Measurements from ENCODE around the gene PODXL. TPM values are rescaled to one million over a fixed set of nuclear protein-coding genes. Genes with fewer than 3 reads are reported as not detected.
A peak's percentile ranks its signal among the peaks of the same experiment; 100 is the strongest.
"Not testable (repeated sequence)": the region's sequence is repeated elsewhere in the genome, so short reads cannot be mapped to it uniquely, and the experiment has no call there.

PODXL gene
- total RNA-seq, 4 donors from 2014 or later: 24.5 to 40.3 (median 31.3) TPM

DNA sequence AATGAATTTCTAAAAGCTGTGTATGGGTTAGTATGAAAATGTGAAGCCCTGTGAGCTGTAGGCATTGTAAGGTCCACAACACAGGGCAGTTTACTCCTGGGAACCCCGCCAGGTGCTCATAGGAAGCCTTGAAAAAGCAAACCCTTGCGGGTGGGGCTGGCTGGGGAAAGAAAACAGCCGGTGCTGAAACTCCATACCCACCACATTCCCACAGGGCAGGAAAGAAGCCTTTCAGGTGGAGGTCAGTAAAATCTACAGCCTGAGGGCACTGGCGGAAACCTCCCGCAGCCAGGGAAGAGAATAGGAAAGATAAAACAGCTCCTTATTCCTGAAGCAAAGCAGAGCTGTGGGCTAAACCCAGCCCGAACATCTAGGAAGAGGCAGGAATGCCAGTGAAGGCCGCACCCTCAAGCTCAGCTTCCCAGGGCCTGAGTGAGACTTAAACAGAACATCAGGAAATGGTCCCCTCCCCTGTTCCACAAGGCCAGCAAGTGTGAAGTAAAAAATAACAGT is 34.7 kb downstream of the PODXL start:
- WGBS: 52% methylated on average over 7 of the region's 7 CpGs
- Histone ChIP-seq H3K27me3 (no peaks in the 10 kb centered on the region), H3K4me1 (peaks cover 14 to 44% (median 24%) of the 10 kb centered on the region in 4 donors), H3K27ac (replicated peaks in 1 of 4) (peak overlapping the region; percentile 31 to 60 (median 48)), H3K36me3 (no peaks in the 10 kb centered on the region), H3K4me3 (no peak overlapping the region), H3K9me3 (no peaks in the 10 kb centered on the region)
- TF ChIP-seq EP300 (IDR thresholded peaks at IDR 0.05) (no peak), POLR2AphosphoS5 (IDR thresholded peaks at IDR 0.05) (peak in 1 of 2 donors; percentile 7), POLR2A (IDR thresholded peaks at IDR 0.05; ENCODE audit: low read depth) (no peak)
- TF ChIP-seq, protein P1, sequence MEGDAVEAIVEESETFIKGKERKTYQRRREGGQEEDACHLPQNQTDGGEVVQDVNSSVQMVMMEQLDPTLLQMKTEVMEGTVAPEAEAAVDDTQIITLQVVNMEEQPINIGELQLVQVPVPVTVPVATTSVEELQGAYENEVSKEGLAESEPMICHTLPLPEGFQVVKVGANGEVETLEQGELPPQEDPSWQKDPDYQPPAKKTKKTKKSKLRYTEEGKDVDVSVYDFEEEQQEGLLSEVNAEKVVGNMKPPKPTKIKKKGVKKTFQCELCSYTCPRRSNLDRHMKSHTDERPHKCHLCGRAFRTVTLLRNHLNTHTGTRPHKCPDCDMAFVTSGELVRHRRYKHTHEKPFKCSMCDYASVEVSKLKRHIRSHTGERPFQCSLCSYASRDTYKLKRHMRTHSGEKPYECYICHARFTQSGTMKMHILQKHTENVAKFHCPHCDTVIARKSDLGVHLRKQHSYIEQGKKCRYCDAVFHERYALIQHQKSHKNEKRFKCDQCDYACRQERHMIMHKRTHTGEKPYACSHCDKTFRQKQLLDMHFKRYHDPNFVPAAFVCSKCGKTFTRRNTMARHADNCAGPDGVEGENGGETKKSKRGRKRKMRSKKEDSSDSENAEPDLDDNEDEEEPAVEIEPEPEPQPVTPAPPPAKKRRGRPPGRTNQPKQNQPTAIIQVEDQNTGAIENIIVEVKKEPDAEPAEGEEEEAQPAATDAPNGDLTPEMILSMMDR (IDR thresholded peaks at IDR 0.05): no peak
- DNase-seq (ENCODE audit: extremely low spot score): no peak
- intact Hi-C loops (cut with DNase I): no loop called here

DNA sequence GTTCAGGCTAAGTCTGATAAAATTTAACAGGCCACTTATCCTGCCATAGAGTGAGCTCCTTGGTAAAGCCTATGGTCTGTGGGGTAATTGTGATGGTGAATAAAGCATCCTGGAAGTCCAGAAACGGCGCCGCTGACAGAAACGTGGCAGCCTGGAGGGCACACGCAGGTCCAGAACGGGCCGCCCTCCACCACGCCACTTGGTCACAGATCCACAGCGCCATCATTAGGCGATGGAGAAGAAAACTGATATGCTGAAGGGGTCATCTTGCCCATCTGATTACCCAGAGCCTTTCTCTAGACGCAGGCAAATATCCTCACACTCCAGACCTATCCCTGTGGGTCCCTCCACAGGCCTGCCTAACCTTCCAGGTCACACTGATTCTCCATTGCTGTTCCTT is 37.8 kb downstream of the PODXL start:
- H3K27me3 ChIP-seq: no peaks in the 10 kb centered on the region
- H3K36me3 ChIP-seq: no peaks in the 10 kb centered on the region
- no peak for DNase-seq (ENCODE audit: extremely low spot score)
- H3K9me3 ChIP-seq: no peaks in the 10 kb centered on the region
- intact Hi-C loops (cut with DNase I): no loop called here
- H3K4me3 ChIP-seq: no peak overlapping the region
- peaks cover 18 to 51% (median 27%) of the 10 kb centered on the region in 4 donors for H3K4me1 ChIP-seq
- WGBS: 91% methylated on average over 11 of the region's 11 CpGs
- no peak for TF ChIP-seq EP300 (IDR thresholded peaks at IDR 0.05)
- TF ChIP-seq, protein P1 (IDR thresholded peaks at IDR 0.05): no peak
- no peak for TF ChIP-seq POLR2A (IDR thresholded peaks at IDR 0.05; ENCODE audit: low read depth)
- TF ChIP-seq POLR2AphosphoS5 (IDR thresholded peaks at IDR 0.05): no peak
- H3K27ac ChIP-seq (replicated peaks in 1 of 4): peak overlapping the region in 2 of 4 donors; percentile 7 to 26

DNA sequence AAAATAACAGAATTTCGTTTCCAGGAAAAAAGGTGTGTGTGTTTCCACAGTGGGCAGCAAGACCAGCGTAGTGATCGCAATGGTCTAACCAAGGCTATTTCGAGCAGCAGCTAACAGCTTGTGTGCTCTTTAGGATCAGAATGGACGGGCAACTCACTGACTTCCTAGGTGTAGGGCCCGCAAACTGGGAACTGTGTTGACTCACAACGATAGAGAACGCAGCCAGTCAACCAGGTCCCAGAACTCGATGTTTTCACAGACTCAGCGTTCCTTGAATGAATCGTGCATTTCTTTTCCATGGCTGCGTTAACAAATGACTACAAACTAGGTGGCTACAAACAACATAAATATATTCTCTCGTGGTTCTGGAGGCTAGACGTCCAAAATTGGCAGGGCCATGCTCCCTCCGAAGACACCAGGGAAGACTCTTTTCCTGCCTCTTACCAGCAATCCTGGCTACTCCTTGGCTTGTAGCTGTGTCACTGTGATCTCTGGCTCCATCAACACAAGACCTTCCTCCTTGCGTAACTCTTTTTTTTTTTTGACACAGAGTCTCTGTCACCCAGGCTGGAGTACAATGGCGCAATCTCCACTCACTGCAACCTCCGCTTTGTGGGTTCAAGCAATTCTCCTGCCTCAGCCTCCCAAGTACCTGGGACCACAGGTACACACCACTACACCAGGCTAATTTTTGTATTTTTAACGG is 39.1 kb downstream of the PODXL start:
- Histone ChIP-seq H3K4me1 (peaks cover 23 to 55% (median 29%) of the 10 kb centered on the region in 4 donors), H3K4me3 (no peak overlapping the region), H3K9me3 (no peaks in the 10 kb centered on the region), H3K27ac (replicated peaks in 1 of 4) (no peak overlapping the region), H3K36me3 (no peaks in the 10 kb centered on the region), H3K27me3 (no peaks in the 10 kb centered on the region)
- intact Hi-C loops (cut with DNase I): no loop called here
- WGBS: 88% methylated on average over 19 of the region's 19 CpGs
- DNase-seq (ENCODE audit: extremely low spot score): no peak
- TF ChIP-seq POLR2AphosphoS5 (IDR thresholded peaks at IDR 0.05) (no peak), EP300 (IDR thresholded peaks at IDR 0.05) (no peak), POLR2A (IDR thresholded peaks at IDR 0.05; ENCODE audit: low read depth) (no peak)
- TF ChIP-seq, protein P1 (IDR thresholded peaks at IDR 0.05): no peak

DNA sequence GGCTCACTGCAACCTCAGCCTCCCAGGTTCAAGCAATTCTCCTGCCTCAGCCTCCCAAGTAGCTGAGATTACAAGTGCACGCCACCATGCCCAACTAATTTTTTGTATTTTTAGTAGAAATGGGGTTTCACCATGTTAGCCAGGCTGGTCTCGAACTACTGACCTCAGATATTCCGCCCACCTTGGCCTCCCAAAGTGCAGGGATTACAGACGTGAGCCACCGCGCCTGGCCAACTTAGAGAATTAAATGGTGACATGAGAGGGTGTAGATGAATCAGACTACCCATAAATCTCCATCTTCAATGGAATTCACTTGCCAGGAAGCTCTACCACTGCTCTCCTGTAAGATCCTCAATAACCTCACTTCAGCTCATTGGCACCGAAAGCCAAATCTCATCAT is 41.0 kb downstream of the PODXL start:
- intact Hi-C loops (cut with DNase I); DNase-seq (ENCODE audit: extremely low spot score): not testable (repeated sequence)
- WGBS: 91% methylated on average over 7 of the region's 7 CpGs

DNA sequence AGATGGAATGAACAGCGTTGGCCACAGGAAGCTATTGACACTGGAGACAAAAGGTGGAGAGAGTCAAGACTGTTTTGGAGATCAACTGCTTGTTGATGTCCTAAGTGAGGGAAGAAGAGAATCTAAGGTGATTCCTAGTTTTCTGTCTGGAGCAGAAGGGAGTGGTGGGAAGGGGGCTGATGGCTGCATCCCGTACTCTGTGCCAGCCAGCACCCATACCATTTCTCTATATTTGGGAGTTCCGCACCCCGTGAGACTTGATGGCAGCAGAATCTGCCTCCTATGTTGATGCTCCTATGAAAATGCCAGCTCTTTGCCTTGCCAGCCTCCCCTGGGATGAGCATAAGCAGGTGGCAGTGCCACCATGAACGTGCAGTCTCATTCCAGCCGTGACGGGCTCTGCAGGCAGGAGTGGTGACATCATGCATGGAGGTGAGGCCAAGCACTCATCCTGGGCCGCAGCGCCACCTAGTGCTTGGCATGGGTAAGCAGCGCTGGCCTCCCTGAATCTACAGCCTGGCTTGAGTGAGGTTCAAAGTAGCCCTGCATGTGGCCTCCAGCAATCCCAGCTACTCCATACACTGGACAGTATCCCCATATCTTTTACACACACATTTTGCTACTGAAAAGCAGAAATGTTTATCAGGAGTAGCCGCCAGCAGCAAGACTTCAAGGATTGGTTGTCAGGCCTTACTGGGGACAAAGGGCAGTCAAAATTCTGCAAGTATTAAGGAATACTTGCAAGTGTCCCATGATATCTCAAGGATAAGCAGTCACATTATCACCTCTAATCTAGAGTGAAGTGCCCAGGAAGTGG is 43.0 kb downstream of the PODXL start:
- H3K4me3 ChIP-seq: no peak overlapping the region
- 33% methylated on average over 10 of the region's 11 CpGs for WGBS
- H3K27me3 ChIP-seq: no peaks in the 10 kb centered on the region
- TF ChIP-seq POLR2AphosphoS5 (IDR thresholded peaks at IDR 0.05) (peak; percentile 51 to 78), POLR2A (IDR thresholded peaks at IDR 0.05; ENCODE audit: low read depth) (no peak), EP300 (IDR thresholded peaks at IDR 0.05) (no peak)
- TF ChIP-seq, protein P1 (IDR thresholded peaks at IDR 0.05): peak; percentile 88 to 99 (median 90)
- peak; percentile 96 for DNase-seq (ENCODE audit: extremely low spot score)
- H3K9me3 ChIP-seq: no peaks in the 10 kb centered on the region
- H3K4me1 ChIP-seq: peaks cover 16 to 40% (median 28%) of the 10 kb centered on the region in 4 donors
- peaks cover 0 to 28% (median 8%) of the 10 kb centered on the region in 4 donors for H3K36me3 ChIP-seq
- no peak overlapping the region for H3K27ac ChIP-seq (replicated peaks in 1 of 4)
- intact Hi-C loops (cut with DNase I): no loop called here

More for the DNA sequence above, 41.0 kb downstream of the PODXL start:
- H3K9me3 ChIP-seq; H3K27ac ChIP-seq (replicated peaks in 1 of 4); H3K27me3 ChIP-seq; H3K4me3 ChIP-seq; H3K36me3 ChIP-seq: not testable (repeated sequence)
- H3K4me1 ChIP-seq: peaks cover 21 to 52% (median 28%) of the 10 kb centered on the region in 4 donors

All from esophagus muscularis mucosa (tissue), 4 donors.